ENCODE results near the gene SNAP29. TPM values are rescaled to one million over a fixed set of nuclear protein-coding genes. Genes with fewer than 3 reads are reported as not detected.

Gene SNAP29
- total RNA-seq (10 to 100 TPM; 11.5 to 21.8 TPM), polyA plus RNA-seq (ENCODE audit: insufficient read length in 2 of 2) (10 to 100 TPM; 29.0 to 33.3 TPM)
- long read RNA-seq, donor 1, full-length matches to known transcripts, result 17 of 17 reads
- long read RNA-seq, donor 1, partial matches to known transcripts, result 0 of 17 reads
- long read RNA-seq, donor 1, other reads (novel, unspliced or antisense), result 0 of 17 reads
- long read RNA-seq, donor 2, full-length matches to known transcripts, result 11 of 11 reads
- long read RNA-seq, donor 2, partial matches to known transcripts, result 0 of 11 reads
- long read RNA-seq, donor 2, other reads (novel, unspliced or antisense), result 0 of 11 reads
- long read RNA-seq, donor 3, full-length matches to known transcripts, result 11 of 17 reads
- long read RNA-seq, donor 3, partial matches to known transcripts, result 6 of 17 reads
- long read RNA-seq, donor 3, other reads (novel, unspliced or antisense), result 0 of 17 reads
- long read RNA-seq, donor 4, full-length matches to known transcripts, result 35 of 42 reads
- long read RNA-seq, donor 4, partial matches to known transcripts, result 7 of 42 reads
- long read RNA-seq, donor 4, other reads (novel, unspliced or antisense), result 0 of 42 reads

GRCh38 chr22:20858615-20859416 lies at the start of gene SNAP29, which contains the start of gene PI4KA:
SNAP29 (plus strand) TSS chr22:20859007; CDS start chr22:20859111, 104 bp downstream.
PI4KA (minus strand) TSS chr22:20858811; CDS start chr22:20858725, 86 bp downstream.
- WGBS (ENCODE audit: insufficient coverage), result under 1% methylated on average over 100 of the region's 100 CpGs
- H3K36me3 ChIP-seq (ENCODE audit: control insufficient read depth, insufficient read depth, low read length), result peaks cover 13% of the 10 kb centered on the region
- H3K4me1 ChIP-seq (ENCODE audit: control insufficient read depth, insufficient read depth, low read length), result peaks cover 17% of the 10 kb centered on the region

GRCh38 chr22:20809538-20810185 lies 49.1 kb upstream of the SNAP29 start:
- H3K36me3 ChIP-seq (ENCODE audit: control insufficient read depth, insufficient read depth, low read length), result peaks cover 80% of the 10 kb centered on the region
- no peaks in the 10 kb centered on the region for H3K9me3 ChIP-seq (ENCODE audit: control insufficient read depth, insufficient read depth, low read length)
- H3K27ac ChIP-seq (ENCODE audit: low read depth, low read length), result no peak overlapping the region

More at GRCh38 chr22:20858615-20859416, at the start of gene SNAP29, which contains the start of gene PI4KA:
- Histone ChIP-seq H3K27ac (ENCODE audit: low read depth, low read length) (peak within 1 kb of the TSS; percentile 86), H3K9me3 (ENCODE audit: control insufficient read depth, insufficient read depth, low read length) (no peaks in the 10 kb centered on the region), H3K27me3 (ENCODE audit: control insufficient read depth, insufficient read depth, low read length) (no peaks in the 10 kb centered on the region), H3K4me3 (ENCODE audit: low read depth, low read length) (peak within 1 kb of the TSS; percentile 81)
- peak; percentile 86 to 99 (median 92) for DNase-seq (ENCODE audit: low read depth in 4 of 6, low spot score in 6 of 6)

GRCh38 chr22:20810645-20811044 lies 48.2 kb upstream of the SNAP29 start:
- Histone ChIP-seq H3K9me3 (ENCODE audit: control insufficient read depth, insufficient read depth, low read length) (no peaks in the 10 kb centered on the region), H3K4me1 (ENCODE audit: control insufficient read depth, insufficient read depth, low read length) (no peaks in the 10 kb centered on the region), H3K36me3 (ENCODE audit: control insufficient read depth, insufficient read depth, low read length) (peaks cover 76% of the 10 kb centered on the region), H3K27me3 (ENCODE audit: control insufficient read depth, insufficient read depth, low read length) (no peaks in the 10 kb centered on the region), H3K27ac (ENCODE audit: low read depth, low read length) (no peak overlapping the region), H3K4me3 (ENCODE audit: low read depth, low read length) (no peak overlapping the region)
- WGBS (ENCODE audit: insufficient coverage), result 85% methylated on average over 8 of the region's 9 CpGs
- no peak for DNase-seq (ENCODE audit: low read depth in 4 of 6, low spot score in 6 of 6)

More at GRCh38 chr22:20809538-20810185, 49.1 kb upstream of the SNAP29 start:
- H3K27me3 ChIP-seq (ENCODE audit: control insufficient read depth, insufficient read depth, low read length), result no peaks in the 10 kb centered on the region
- H3K4me1 ChIP-seq (ENCODE audit: control insufficient read depth, insufficient read depth, low read length), result no peaks in the 10 kb centered on the region
- WGBS (ENCODE audit: insufficient coverage), result 100% methylated on average over 2 of the region's 6 CpGs
- DNase-seq (ENCODE audit: low read depth in 4 of 6, low spot score in 6 of 6), result no peak
- no peak overlapping the region for H3K4me3 ChIP-seq (ENCODE audit: low read depth, low read length)

GRCh38 chr22:20811171-20811570 lies 47.6 kb upstream of the SNAP29 start:
- Histone ChIP-seq H3K27ac (ENCODE audit: low read depth, low read length) (no peak overlapping the region), H3K27me3 (ENCODE audit: control insufficient read depth, insufficient read depth, low read length) (no peaks in the 10 kb centered on the region), H3K4me3 (ENCODE audit: low read depth, low read length) (no peak overlapping the region), H3K9me3 (ENCODE audit: control insufficient read depth, insufficient read depth, low read length) (no peaks in the 10 kb centered on the region), H3K36me3 (ENCODE audit: control insufficient read depth, insufficient read depth, low read length) (peaks cover 78% of the 10 kb centered on the region), H3K4me1 (ENCODE audit: control insufficient read depth, insufficient read depth, low read length) (no peaks in the 10 kb centered on the region)
- DNase-seq (ENCODE audit: low read depth in 4 of 6, low spot score in 6 of 6), result no peak
- no CpG with 5 or more reads among the region's 1 CpG for WGBS (ENCODE audit: insufficient coverage)

- peaks cover 77% of the 10 kb centered on the region for H3K36me3 ChIP-seq (ENCODE audit: control insufficient read depth, insufficient read depth, low read length)
- H3K4me1 ChIP-seq (ENCODE audit: control insufficient read depth, insufficient read depth, low read length), result no peaks in the 10 kb centered on the region
- WGBS (ENCODE audit: insufficient coverage), result no CpG with 5 or more reads among the region's 5 CpGs
- H3K27me3 ChIP-seq (ENCODE audit: control insufficient read depth, insufficient read depth, low read length), result no peaks in the 10 kb centered on the region
- no peak overlapping the region for H3K4me3 ChIP-seq (ENCODE audit: low read depth, low read length)
- no peak overlapping the region for H3K27ac ChIP-seq (ENCODE audit: low read depth, low read length)
- H3K9me3 ChIP-seq (ENCODE audit: control insufficient read depth, insufficient read depth, low read length), result no peaks in the 10 kb centered on the region
- no peak for DNase-seq (ENCODE audit: low read depth in 4 of 6, low spot score in 6 of 6)
Measured at GRCh38 chr22:20811971-20812660, 46.7 kb upstream of the SNAP29 start.

GRCh38 chr22:20813056-20813455 lies 45.8 kb upstream of the SNAP29 start:
- Histone ChIP-seq H3K27ac (ENCODE audit: low read depth, low read length) (no peak overlapping the region), H3K4me3 (ENCODE audit: low read depth, low read length) (no peak overlapping the region), H3K36me3 (ENCODE audit: control insufficient read depth, insufficient read depth, low read length) (peaks cover 79% of the 10 kb centered on the region), H3K4me1 (ENCODE audit: control insufficient read depth, insufficient read depth, low read length) (no peaks in the 10 kb centered on the region), H3K27me3 (ENCODE audit: control insufficient read depth, insufficient read depth, low read length) (no peaks in the 10 kb centered on the region), H3K9me3 (ENCODE audit: control insufficient read depth, insufficient read depth, low read length) (no peaks in the 10 kb centered on the region)
- no peak for DNase-seq (ENCODE audit: low read depth in 4 of 6, low spot score in 6 of 6)
- WGBS (ENCODE audit: insufficient coverage), result 92% methylated on average over 2 of the region's 4 CpGs

- WGBS (ENCODE audit: insufficient coverage), result no CpG with 5 or more reads among the region's 5 CpGs
- H3K27me3 ChIP-seq (ENCODE audit: control insufficient read depth, insufficient read depth, low read length), result no peaks in the 10 kb centered on the region
- no peak for DNase-seq (ENCODE audit: low read depth in 4 of 6, low spot score in 6 of 6)
- H3K27ac ChIP-seq (ENCODE audit: low read depth, low read length), result no peak overlapping the region
- H3K9me3 ChIP-seq (ENCODE audit: control insufficient read depth, insufficient read depth, low read length), result no peaks in the 10 kb centered on the region
- H3K36me3 ChIP-seq (ENCODE audit: control insufficient read depth, insufficient read depth, low read length), result peaks cover 69% of the 10 kb centered on the region
- H3K4me3 ChIP-seq (ENCODE audit: low read depth, low read length), result no peak overlapping the region
- no peaks in the 10 kb centered on the region for H3K4me1 ChIP-seq (ENCODE audit: control insufficient read depth, insufficient read depth, low read length)
Measured at GRCh38 chr22:20814221-20814808, 44.5 kb upstream of the SNAP29 start.

- WGBS (ENCODE audit: insufficient coverage), result 86% methylated on average over 9 of the region's 9 CpGs
- Histone ChIP-seq H3K9me3 (ENCODE audit: control insufficient read depth, insufficient read depth, low read length) (no peaks in the 10 kb centered on the region), H3K4me1 (ENCODE audit: control insufficient read depth, insufficient read depth, low read length) (no peaks in the 10 kb centered on the region), H3K36me3 (ENCODE audit: control insufficient read depth, insufficient read depth, low read length) (peaks cover 59% of the 10 kb centered on the region), H3K4me3 (ENCODE audit: low read depth, low read length) (no peak overlapping the region), H3K27ac (ENCODE audit: low read depth, low read length) (no peak overlapping the region), H3K27me3 (ENCODE audit: control insufficient read depth, insufficient read depth, low read length) (no peaks in the 10 kb centered on the region)
- DNase-seq (ENCODE audit: low read depth in 4 of 6, low spot score in 6 of 6), result no peak
Measured at GRCh38 chr22:20815477-20816050, 43.2 kb upstream of the SNAP29 start.

All from spinal cord (tissue), 10 donors.